ENCODE results near the gene EHBP1.
"Not testable (repeated sequence)": the region's sequence is repeated elsewhere in the genome, so short reads cannot be mapped to it uniquely, and the experiment has no call there.

The EHBP1 gene

DNA sequence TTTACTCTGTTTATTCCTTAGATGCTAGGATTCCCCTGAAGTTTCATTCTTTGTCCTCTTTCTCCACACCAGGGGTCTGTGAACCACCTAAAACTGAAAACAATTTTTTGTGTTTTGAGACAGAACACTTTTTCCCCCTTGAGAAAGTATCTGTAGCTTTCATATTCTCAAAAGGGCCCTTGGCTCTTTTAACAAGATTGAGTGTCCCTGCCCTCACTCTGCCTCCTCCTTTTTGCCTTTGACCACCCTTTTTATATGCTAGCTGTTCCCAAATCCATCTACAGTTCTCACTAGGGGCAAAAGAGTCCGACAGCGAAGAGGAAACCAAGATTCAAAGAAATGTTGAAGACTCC, 883 bp upstream of the EHBP1 start:
- no peak for FAIRE-seq
- DNase-seq (ENCODE audit: low spot score): no peak

DNA sequence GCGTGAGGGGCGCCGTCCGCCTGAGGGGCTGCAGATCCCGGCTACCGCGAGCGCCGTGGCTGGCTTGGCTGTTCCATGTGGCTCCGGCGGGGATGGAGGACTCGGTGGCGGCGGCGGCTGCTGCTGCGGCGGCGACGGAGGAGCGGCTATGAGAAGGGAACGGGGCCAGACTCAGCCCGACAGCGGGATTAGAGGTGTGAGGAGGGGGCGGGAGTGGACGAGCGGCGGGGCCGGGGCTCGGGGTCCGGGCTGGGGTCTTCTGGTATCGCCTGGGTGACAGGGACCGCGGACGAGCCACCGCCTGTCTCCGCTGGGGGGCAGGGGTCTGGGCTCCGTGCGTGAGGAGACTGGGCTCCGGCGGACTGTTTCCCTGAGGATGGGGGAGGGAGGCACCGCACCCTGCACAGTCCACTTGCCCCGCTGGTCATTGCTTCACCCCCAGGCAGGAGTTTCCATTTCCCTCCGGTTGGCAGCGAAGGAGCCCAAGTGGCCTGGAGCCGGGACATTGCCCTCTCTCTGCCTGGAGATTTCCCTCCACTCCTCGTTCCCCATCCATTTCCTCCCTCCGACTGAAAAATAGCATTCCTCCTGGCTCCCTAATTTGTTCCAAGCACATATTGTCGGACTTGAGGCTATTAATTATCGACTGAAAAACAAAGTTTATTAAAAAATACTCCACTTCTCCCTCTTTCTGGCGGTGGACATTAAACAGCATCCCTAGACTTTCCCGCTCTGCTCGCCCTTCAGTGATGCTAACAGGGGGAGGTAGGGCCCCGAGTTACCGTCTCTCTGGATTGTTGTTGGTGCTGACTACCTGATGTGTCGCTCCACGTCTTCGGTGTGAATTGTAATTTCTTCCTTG, 577 bp downstream of the EHBP1 start:
- FAIRE-seq (no peak), DNase-seq (ENCODE audit: low spot score) (peak; percentile 75)

DNA sequence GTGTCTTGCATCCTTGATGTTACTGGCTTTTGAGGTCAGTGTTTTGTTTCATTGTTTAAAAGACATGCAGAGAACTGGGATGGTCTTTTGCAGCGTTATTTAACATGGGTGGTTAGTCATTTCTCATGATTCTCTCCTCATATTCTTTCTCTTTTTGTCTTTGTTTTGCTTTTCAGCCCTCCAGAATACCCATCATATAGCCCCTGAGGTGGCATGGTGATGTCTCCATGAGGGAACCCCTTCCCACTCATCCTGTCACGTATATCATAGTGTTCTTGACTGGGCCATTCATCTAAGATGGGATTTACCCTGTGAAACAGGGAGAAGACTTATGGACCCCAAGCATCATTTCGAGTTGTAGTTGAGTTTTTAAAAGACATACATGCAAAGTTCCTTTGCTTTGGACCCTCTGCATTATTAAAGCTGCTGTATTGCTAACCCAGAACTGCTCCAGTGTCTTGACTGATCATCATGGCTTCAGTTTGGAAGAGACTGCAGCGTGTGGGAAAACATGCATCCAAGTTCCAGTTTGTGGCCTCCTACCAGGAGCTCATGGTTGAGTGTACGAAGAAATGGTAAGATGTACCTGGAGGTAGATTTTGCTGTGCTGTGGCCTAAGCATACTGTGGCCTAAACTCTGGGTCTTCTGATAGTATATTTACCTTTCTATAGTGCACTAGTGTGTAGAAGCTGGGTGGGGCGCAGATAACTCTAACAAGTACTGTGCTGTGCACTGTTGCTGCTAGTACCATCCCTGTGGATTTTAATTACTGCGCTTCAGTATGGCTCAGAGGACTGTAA, 1.4 kb downstream of the EHBP1 start:
- FAIRE-seq (no peak), DNase-seq (ENCODE audit: low spot score) (no peak)

DNA sequence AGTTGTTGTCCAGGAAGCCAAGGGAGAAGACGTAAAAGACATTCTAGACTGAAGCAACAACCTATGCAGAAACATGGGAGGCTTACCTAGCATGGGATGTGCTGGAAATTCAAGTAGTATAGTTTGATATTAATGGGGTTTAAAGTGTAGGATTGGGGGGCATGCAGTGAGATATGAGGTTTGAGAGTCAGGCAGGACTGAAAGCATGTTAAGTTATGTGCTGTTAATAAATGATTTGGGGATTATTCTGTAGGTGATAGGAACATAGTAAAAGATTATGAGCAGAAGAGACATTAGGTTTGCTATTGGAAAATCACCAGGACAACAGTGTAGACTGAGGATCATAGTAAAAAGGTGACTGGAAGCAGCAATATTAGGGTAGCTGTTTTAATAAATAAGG, 3.2 kb downstream of the EHBP1 start:
- FAIRE-seq (peak; percentile 35), DNase-seq (ENCODE audit: low spot score) (no peak)

DNA sequence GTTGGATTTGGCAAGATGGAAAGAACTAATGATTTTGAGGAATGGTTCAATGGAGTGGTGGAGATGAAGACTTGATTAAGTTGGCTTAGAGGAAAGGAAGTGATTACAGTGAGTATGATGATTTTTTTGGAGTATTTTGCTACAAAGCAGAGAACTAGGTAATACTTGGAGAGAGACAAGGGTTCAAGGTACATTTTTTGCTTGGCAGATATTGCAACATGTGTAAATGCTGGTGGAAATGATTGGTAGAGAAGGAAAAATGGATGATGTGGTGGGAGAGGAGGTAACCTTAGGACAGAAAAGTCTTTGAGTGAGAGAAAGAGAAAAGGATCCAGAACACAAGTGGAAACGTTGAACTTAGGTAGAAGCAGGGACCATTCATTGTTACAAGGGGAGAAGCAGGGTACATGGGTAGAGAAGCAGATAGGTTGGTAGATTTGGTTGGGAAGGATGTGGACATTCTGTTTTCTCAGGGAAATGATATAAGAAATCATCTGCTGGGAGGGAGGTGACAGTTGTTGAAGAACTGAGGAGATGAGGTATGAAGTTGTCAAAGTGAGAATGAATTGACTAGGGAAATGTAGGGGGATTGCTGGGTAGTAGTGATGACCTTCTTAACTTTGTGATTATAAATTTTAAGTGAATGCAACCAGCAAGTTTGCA, 6.5 kb downstream of the EHBP1 start:
- DNase-seq (ENCODE audit: low spot score) (no peak), FAIRE-seq (peak; percentile 53)

DNA sequence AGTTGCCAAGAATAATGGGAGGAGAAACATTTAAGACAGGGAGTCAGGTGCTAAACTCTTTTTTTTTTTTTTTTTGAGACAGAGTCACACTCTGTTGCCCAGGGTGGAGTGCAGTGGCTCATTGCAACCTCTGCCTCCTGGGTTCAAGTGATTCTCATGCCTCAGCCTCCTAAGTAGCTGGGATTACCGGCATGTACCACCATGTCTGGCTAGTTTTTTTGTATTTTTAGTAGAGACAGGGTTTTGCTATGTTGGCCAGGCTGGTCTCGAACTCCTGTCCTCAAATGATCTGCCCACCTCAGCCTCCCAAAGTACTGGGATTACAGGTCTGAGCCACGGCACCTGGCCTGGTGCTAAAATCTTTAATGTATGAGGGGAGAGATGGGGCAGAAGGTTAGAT, 7.7 kb downstream of the EHBP1 start:
- DNase-seq (ENCODE audit: low spot score); FAIRE-seq: not testable (repeated sequence)

DNA sequence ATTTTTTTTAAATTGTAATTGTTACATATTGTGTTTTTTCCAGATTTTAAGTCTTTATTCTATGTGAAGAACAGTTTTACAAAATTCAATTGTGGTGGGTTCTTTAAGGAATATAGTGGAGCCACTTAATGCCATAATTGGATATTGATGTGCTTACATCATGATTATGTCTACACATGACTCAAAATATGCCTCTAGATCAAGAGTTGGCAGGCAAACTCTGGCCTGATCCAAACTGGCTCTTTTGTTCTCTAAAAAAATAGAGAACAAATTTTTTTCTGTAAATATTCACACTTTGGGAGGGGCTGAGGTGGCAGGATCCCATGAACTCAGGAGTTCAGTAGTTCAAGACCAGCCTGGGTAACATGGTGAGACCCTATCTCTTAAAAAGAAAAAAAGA, 8.3 kb downstream of the EHBP1 start:
- no peak for FAIRE-seq
- no peak for DNase-seq (ENCODE audit: low spot score)

DNA sequence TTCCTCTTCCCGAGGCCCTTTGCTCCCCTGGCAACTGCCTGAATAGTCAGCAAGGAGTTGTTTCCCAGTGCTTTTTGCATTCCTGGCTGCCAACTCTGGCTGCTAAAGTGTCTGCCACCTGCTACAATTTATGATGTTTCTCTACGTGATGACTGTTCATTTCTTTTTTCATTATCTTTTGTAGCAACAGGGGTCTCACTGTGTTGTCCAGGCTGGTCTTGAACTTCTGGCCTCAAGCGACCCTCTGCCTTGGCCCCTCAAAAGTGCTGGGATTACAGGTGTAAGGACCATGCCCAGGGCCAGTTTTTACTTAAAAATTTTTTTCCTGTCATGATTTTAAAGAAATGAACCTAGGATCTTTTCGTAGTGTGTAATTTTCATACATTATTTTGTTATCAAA, 11.3 kb downstream of the EHBP1 start:
- no peak for DNase-seq (ENCODE audit: low spot score)
- FAIRE-seq: no peak

DNA sequence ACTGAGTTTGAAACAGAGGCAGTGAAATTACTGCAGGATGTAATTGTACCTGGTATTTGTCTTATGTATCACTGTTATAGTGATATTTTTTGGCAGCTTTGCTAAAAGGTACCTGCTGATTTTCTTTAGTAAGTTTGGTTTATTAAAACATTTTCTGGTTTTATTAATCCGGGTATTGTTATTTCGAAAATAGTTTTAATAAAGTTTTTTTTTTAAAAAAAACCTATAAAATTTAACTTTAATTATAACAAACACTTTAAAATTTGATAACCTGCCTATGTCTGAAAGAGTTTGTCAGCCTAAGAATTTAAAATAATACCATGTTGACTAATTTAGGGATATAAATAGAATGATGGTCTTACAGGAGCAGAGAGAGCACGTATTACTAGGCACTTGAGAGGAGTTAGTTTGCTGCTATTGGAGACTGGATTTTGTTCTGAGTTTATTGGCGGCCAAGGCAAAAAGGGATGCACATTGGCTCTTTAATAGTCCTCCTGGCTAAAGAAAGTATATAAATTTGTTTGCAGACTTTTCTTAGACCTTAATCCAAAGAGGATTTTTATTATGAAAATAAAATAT, 12.1 kb downstream of the EHBP1 start:
- no peak for FAIRE-seq
- no peak for DNase-seq (ENCODE audit: low spot score)

DNA sequence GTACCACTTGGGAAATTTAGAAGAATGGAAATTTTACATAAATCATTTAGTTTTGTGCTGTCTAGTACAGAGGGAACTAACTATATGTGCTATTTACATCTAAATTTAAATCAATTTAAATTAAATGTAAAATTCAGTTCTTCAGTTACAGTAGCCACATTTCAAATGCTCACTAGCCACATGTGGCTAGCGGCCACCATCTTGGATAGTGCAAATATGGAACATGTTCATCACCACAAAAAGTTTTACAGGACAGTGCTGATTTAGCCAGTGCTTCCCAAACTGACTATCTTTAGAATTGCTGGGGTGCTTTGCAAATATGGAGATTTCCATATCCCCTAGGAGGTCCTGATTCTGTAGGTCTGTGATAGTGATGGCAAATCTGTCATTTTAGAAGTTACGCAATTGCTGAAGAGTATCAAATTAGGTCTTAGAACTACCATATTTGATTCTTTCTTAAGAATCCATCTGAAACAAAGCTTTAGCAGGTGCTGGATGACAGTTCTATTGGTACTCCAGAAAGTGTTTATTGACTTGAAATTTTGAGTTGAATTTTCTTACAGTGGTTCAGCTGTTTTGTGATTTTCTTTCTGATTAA, 12.8 kb downstream of the EHBP1 start:
- FAIRE-seq (no peak), DNase-seq (ENCODE audit: low spot score) (no peak)

DNA sequence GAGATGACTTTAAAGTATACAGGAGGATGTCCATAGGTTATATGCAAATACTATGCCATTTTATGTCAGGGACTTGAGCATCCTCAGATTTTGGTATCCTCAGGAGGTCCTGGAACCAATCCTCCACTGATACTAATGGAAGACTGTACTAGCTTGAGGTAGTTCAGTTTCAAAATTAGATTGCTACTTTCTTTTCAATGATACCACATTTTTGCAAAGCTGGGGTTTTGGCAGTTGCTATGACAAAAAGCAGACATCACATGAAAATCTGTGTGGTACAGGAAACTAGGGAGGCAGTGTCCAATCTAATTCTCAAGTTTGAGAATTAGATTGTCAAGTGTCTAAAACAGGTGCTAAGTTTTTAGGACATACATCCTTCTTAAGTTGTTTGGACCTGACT, 14.2 kb downstream of the EHBP1 start:
- DNase-seq (ENCODE audit: low spot score): no peak
- FAIRE-seq: no peak

DNA sequence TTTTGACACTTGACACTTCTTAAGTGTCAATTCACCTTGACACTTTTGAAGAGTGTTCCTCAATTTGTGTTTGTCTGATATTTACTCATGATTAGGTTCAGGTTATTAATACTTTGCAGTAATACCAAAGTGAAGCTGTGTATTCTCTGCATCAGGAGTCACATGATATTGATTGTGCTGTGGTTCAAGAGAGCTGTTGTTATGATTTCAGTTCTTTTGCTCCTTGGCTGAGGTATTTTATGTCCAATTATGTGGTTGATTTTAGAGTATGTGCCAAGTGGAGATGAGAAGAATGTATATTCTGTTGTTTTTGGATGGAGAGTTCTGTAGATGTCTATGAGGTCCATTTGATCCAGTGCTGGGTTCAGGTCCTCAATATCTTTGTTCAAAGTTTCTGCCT, 17.2 kb downstream of the EHBP1 start:
- DNase-seq (ENCODE audit: low spot score): no peak
- FAIRE-seq: no peak

DNA sequence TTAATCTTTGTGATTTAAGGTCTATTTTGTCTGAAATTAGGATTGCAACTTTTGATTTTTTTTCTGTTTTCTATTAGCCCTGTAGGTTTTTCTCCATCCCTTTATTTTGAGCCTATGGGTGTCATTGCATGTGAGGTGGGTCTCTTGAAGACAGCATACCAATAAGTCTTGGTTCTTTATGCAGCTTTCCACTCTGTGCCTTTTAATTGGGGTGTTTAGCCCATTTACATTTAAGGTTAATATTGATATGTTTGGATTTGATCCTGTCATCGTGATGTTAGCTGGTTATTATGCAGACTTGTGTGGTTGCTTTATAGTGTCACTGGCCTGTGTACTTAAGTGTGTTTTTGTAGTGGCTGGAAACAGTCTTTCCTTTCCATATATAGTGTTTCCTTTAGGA, 17.7 kb downstream of the EHBP1 start:
- DNase-seq (ENCODE audit: low spot score) (no peak), FAIRE-seq (no peak)

DNA sequence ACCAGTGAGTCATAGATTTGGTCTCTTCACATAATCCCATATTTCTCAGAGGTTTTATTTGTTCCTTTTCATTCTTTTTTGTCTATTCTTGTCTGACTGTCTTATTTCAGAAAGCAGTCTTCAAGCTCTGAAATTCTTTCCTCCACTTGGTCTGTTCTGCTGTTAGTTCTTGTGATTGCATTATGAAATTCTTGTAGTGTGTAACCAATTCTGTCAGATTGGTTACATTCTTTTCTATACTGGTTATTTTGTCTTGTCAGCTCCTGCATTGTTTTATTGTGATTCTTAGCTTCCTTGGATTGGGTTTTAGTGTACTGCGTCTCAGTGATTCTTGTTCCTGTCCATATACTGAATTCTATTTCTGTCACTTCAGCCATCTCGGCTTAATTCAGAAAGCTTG, 18.6 kb downstream of the EHBP1 start:
- DNase-seq (ENCODE audit: low spot score) (no peak), FAIRE-seq (no peak)

DNA sequence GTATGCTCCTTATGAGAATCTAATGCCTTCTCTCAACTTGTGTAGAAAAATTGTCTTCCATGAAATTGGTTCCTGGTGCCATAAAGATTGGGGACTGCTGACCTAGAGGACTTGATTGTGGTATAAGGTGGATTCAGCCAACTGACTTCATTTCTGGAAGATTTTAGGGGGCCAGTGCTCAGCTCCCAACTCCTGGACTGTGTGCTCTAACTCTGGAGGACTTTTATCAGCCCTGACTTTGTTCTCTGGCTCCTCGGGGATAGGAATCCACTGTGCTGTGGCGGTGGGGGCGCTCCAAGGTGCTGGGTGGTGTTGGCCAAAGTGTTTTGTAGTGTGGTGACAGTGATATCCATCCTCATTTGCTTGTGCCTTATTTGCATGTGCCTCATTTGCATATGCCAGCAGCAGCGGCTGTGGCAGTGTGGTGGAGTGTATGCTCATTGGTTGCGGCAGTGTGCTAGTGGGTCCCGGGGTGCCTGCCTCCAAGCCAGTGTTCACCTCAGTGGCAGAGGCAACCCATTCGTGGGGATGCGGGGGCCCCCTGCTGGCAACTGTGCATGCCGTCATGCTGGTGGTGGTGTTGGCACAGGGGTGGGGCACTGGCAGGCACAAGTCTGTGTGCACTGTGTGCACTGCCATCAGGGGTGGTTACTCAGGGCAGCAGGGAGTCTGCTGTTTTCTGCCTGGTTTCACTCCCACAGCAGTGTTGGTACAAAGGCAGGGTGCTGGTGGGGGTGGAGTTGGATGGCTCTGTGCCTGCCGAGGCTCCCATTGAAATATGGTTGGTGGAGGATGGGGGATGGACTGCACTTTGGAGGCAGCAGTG, 19.6 kb downstream of the EHBP1 start:
- peak; percentile 44 for FAIRE-seq
- peak; percentile 23 for DNase-seq (ENCODE audit: low spot score)

DNA sequence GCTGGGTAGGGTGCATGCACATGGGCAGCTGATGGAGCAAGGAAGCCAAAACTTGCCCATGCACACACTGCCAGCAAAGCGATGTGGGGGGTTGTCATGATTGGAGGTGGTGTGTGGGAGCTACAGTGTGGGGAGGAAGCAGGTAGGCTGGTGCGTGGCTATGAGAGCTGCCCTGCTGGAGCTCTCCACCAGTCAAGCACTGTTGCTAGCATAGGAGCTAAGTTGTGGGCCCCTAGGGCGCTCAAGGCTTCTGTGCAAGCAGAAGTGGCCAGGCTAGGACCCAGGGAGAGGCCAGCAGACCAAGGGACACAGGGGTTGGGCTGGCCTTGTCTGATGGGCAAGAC, 20.2 kb downstream of the EHBP1 start:
- no peak for FAIRE-seq

DNA sequence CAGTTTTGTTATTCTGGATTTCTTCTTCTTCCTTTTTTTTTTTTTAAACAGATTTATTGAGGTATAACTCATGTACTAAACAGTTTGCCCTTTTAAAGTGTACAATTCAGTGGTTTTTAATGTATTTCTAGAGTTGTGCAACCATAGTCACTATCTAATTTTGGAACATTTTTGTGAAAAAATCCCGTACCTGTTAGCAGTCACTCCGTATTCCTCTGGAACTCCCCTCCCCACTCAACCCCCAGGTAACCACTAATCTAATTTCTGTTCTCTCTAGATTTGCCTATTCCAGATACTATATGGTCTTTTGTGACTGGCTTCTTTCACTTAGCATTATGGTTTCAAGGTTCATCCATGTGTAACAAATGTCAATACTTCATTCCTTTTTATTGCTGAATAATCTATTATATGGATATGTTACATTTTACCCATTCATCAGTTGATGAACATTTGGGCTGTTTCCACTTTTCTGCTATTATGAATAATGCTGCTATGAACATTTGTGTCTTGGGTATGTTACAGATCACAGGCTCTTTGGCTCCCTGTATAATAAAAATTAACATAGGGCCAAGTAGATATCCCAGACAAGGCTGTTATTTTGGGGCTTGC, 21.9 kb downstream of the EHBP1 start:
- no peak for DNase-seq (ENCODE audit: low spot score)
- no peak for FAIRE-seq

More for the DNA sequence above, 20.2 kb downstream of the EHBP1 start:
- DNase-seq (ENCODE audit: low spot score): no peak

DNA sequence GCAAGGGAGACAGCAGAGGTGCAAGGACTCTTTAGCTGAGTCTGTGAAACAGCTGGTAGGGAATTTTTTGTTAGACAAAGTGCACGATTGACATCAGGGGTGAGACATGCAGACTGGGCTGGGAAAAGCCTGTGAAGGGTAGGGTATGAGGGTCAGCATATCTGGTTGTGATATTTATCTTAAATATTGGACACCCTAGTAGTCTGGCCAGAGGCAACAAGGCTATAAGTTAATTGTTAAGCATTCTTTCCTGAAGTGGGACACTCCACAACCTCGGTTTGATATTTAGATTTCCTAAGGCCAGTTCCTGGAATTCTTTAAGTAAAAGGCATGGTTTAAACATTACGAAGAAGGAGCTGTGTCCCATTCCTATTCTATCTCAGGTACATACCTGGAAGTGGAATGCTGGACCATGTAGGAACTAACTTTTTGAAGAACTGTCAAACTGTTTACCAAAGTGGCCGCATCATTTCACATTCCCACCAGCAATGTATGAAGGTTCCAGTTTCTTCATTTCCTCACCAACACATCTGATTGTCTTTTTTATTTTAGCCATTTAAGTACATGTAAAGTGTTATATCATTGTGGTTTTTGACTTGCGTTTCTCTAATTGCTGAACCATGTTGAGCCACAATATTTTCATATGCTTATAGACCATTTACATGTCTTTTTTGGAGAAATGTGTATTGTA, 22.5 kb downstream of the EHBP1 start:
- DNase-seq (ENCODE audit: low spot score) (no peak), FAIRE-seq (no peak)

DNA sequence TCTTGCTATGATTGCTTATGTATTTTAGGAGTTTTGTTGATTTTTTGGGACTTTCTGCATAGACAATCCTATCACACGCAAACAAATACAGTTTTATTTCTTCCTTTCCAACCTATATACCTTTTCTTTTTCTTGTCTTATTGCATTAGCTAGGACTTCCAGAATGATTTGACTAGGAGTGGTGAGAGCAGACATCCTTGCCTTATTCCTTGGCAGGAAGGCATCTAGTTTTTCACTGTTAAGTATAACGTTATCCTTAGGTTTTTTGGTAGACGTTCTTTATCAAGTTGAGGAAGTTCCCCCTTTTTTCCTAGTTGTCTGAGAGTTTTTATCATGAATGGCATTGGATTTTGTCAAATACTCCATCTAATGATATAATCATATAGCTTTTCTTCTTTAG, 25.8 kb downstream of the EHBP1 start:
- DNase-seq (ENCODE audit: low spot score) (no peak), FAIRE-seq (no peak)

Data from urothelium cell line (cell line).